ENCODE data around the gene STAB1.

Gene STAB1

GRCh38 chr3:52537165-52537620 is 42.1 kb downstream of the STAB1 start:
- H3K27ac ChIP-seq, result peak overlapping the region; percentile 90
- no peak for TF ChIP-seq CTCF (conservative IDR thresholded peaks at IDR 0.05; ENCODE audit: low read depth)
- peak; percentile 14 for DNase-seq (ENCODE audit: low spot score)
- ChIA-PET CTCF (no interaction called here), POLR2A (ENCODE audit: low non-redundant PET) (no interaction called here)

GRCh38 chr3:52537726-52538421 is 42.7 kb downstream of the STAB1 start:
- H3K27ac ChIP-seq, result peak overlapping the region; percentile 90
- POLR2A ChIA-PET (ENCODE audit: low non-redundant PET), result no interaction called here

GRCh38 chr3:52539010-52539653 is 44.0 kb downstream of the STAB1 start:
- no peak for TF ChIP-seq CTCF (conservative IDR thresholded peaks at IDR 0.05; ENCODE audit: low read depth)
- ChIA-PET CTCF (interaction anchor here (0.7 kb wide), 1 partner anchor 35 kb away, joined by 5 read pairs; no protein-coding TSS in a partner anchor), POLR2A (ENCODE audit: low non-redundant PET) (no interaction called here)
- peak overlapping the region; percentile 90 for H3K27ac ChIP-seq
- no peak for DNase-seq (ENCODE audit: low spot score)

More at GRCh38 chr3:52537726-52538421, 42.7 kb downstream of the STAB1 start:
- DNase-seq (ENCODE audit: low spot score), result no peak
- CTCF ChIA-PET, result no interaction called here
- TF ChIP-seq CTCF (conservative IDR thresholded peaks at IDR 0.05; ENCODE audit: low read depth), result no peak

- ChIA-PET POLR2A (ENCODE audit: low non-redundant PET) (interaction anchor here (0.5 kb wide), 1 partner anchor 121 kb away, joined by 4 read pairs; no protein-coding TSS in a partner anchor), CTCF (no interaction called here)
- H3K27ac ChIP-seq, result no peak overlapping the region
- no peak for TF ChIP-seq CTCF (conservative IDR thresholded peaks at IDR 0.05; ENCODE audit: low read depth)
- no peak for DNase-seq (ENCODE audit: low spot score)
Observed at GRCh38 chr3:52541050-52541449, 45.9 kb downstream of the STAB1 start.

- CTCF ChIA-PET, result no interaction called here
Observed at GRCh38 chr3:52544937-52545336, 49.8 kb downstream of the STAB1 start.

More at GRCh38 chr3:52544937-52545336, 49.8 kb downstream of the STAB1 start:
- 0 out of 2 replicates have a peak overlapping the region, but pooled peaks have one; percentile 32 for H3K27ac ChIP-seq
- no peak for TF ChIP-seq CTCF (conservative IDR thresholded peaks at IDR 0.05; ENCODE audit: low read depth)
- no peak for DNase-seq (ENCODE audit: low spot score)
- POLR2A ChIA-PET (ENCODE audit: low non-redundant PET), result no interaction called here
